Astrocyte (in vitro differentiated cells and primary cell): ENCODE measurements around the gene GLP2R. TPM values are rescaled to one million over a fixed set of nuclear protein-coding genes. Genes with fewer than 3 reads are reported as not detected.
A peak's percentile ranks its signal among the peaks of the same experiment; 100 is the strongest.

Experiments used
- DNase-seq: peaks from one replicate; pipeline ENCODE4 v3.0.0-alpha.2; 2010; ENCODE audit warnings: low read depth
- FAIRE-seq: peaks from 2 replicates; lab custom pipeline; 2011; peaks lifted over from hg19 to GRCh38; lab: Jason Lieb, UNC
- H2AFZ ChIP-seq: 2 replicates; pipeline ENCODE4 v1.6.0; 2012; ENCODE audit warnings: low read depth, low read length, inconsistent platforms
- H3K27ac ChIP-seq: 2 replicates; pipeline ENCODE4 v1.5.1; 2011; ENCODE audit warnings: low read depth, low read length, inconsistent platforms
- H3K27me3 ChIP-seq: 2 replicates; pipeline ENCODE4 v1.6.0; 2011; ENCODE audit warnings: low read length, inconsistent platforms; ENCODE audit not compliant: insufficient read depth
- H3K36me3 ChIP-seq: 2 replicates; pipeline ENCODE4 v1.5.1; 2011; ENCODE audit warnings: low read length, inconsistent platforms; ENCODE audit not compliant: insufficient read depth
- H3K4me1 ChIP-seq: 2 replicates; pipeline ENCODE4 v1.5.1; 2011; ENCODE audit warnings: low read length, inconsistent platforms; ENCODE audit not compliant: insufficient read depth
- H3K4me2 ChIP-seq: 2 replicates; pipeline ENCODE4 v1.6.0; 2012; ENCODE audit warnings: low read length, inconsistent platforms
- H3K4me3 ChIP-seq: 2 replicates; pipeline ENCODE4 v1.5.1; 2011; ENCODE audit warnings: low read depth, mild to moderate bottlenecking, low read length, inconsistent platforms; ENCODE audit not compliant: insufficient read depth
- H3K79me2 ChIP-seq: 2 replicates; pipeline ENCODE4 v1.6.0; 2012; ENCODE audit warnings: mild to moderate bottlenecking, low read length, inconsistent platforms; ENCODE audit not compliant: insufficient read depth
- H3K9ac ChIP-seq: 2 replicates; pipeline ENCODE4 v1.6.0; 2012; ENCODE audit warnings: mild to moderate bottlenecking, low read length, inconsistent platforms
- H3K9me3 ChIP-seq: 2 replicates; pipeline ENCODE4 v1.5.1; 2012; ENCODE audit warnings: low read depth, mild to moderate bottlenecking, low read length, inconsistent platforms; ENCODE audit not compliant: insufficient read depth
- H4K20me1 ChIP-seq: 2 replicates; pipeline ENCODE4 v1.6.0; 2012; ENCODE audit warnings: low read length, inconsistent platforms; ENCODE audit not compliant: insufficient read depth
- H3K27ac Mint-ChIP-seq: one replicate; pipeline ENCODE4 v1.8.0; 2021; ENCODE audit warnings: mild to moderate bottlenecking, mixed read lengths; ENCODE audit not compliant: unreplicated experiment
- H3K27me3 Mint-ChIP-seq: one replicate; pipeline ENCODE4 v1.8.0; 2021; ENCODE audit warnings: low read depth, mixed read lengths; ENCODE audit not compliant: unreplicated experiment
- H3K36me3 Mint-ChIP-seq: one replicate; pipeline ENCODE4 v1.8.0; 2021; ENCODE audit warnings: low read depth, mixed read lengths; ENCODE audit not compliant: unreplicated experiment
- H3K4me1 Mint-ChIP-seq: one replicate; pipeline ENCODE4 v1.8.0; 2021; ENCODE audit warnings: low read depth, mixed read lengths; ENCODE audit not compliant: unreplicated experiment
- H3K4me3 Mint-ChIP-seq: one replicate; pipeline ENCODE4 v1.8.0; 2021; ENCODE audit warnings: mild to moderate bottlenecking, moderate library complexity, mixed read lengths; ENCODE audit not compliant: unreplicated experiment
- H3K9me3 Mint-ChIP-seq: one replicate; pipeline ENCODE4 v1.8.0; 2021; ENCODE audit warnings: mild to moderate bottlenecking, mixed read lengths; ENCODE audit not compliant: unreplicated experiment
- CTCF ChIP-seq: IDR thresholded peaks from 2 replicates; pipeline ENCODE4 v1.5.1; 2011; ENCODE audit warnings: low read depth, mild to moderate bottlenecking, inconsistent platforms, low read length, moderate library complexity; ENCODE audit not compliant: insufficient read depth
- EZH2 ChIP-seq: IDR thresholded peaks from 2 replicates; pipeline ENCODE4 v1.6.1; 2012; ENCODE audit warnings: mild to moderate bottlenecking, low read length, inconsistent platforms; ENCODE audit not compliant: insufficient read depth
- total RNA-seq: library from RNA; stranded (reverse); gene quantifications from 2 replicates; pipeline ENCODE4 v1.2.1, GENCODE V29; 2021

GLP2R gene
- total RNA-seq, 1 donor from 2014 or later: 0.41 TPM

GRCh38 chr17:9926150-9926804 lies 100.6 kb downstream of the GLP2R start:
- Histone ChIP-seq H3K36me3 (no peaks in the 10 kb centered on the region), H3K9ac (no peak overlapping the region), H3K27me3 (peaks cover 4% of the 10 kb centered on the region), H3K9me3 (no peaks in the 10 kb centered on the region), H3K4me1 (no peaks in the 10 kb centered on the region), H3K4me2 (no peak overlapping the region), H3K4me3 (no peak overlapping the region), H3K79me2 (no peaks in the 10 kb centered on the region), H4K20me1 (no peaks in the 10 kb centered on the region), H2AFZ (no peak overlapping the region), H3K27ac (no peak overlapping the region)
- Mint-ChIP-seq H3K36me3 (peaks cover 2% of the 10 kb centered on the region), H3K27me3 (peaks cover 11% of the 10 kb centered on the region), H3K4me3 (no peak overlapping the region), H3K27ac (no peak overlapping the region), H3K4me1 (peaks cover 8% of the 10 kb centered on the region), H3K9me3 (no peaks in the 10 kb centered on the region)
- TF ChIP-seq EZH2 (no peak), CTCF (no peak)
- DNase-seq (no peak), FAIRE-seq (no peak)

- TF ChIP-seq EZH2: no peak
- peak; percentile 59 for TF ChIP-seq CTCF
- DNase-seq (peak; percentile 64), FAIRE-seq (no peak)
- no peak overlapping the region for H3K4me3 ChIP-seq
- Mint-ChIP-seq H3K36me3 (no peaks in the 10 kb centered on the region), H3K27me3 (peaks cover 12% of the 10 kb centered on the region), H3K27ac (no peak overlapping the region), H3K9me3 (no peaks in the 10 kb centered on the region), H3K4me3 (no peak overlapping the region), H3K4me1 (peaks cover 11% of the 10 kb centered on the region)
- peaks cover 8% of the 10 kb centered on the region for H3K27me3 ChIP-seq
- no peak overlapping the region for H2AFZ ChIP-seq
- no peaks in the 10 kb centered on the region for H4K20me1 ChIP-seq
- H3K4me2 ChIP-seq: no peak overlapping the region
- no peaks in the 10 kb centered on the region for H3K36me3 ChIP-seq
- no peaks in the 10 kb centered on the region for H3K9me3 ChIP-seq
- no peaks in the 10 kb centered on the region for H3K4me1 ChIP-seq
- no peaks in the 10 kb centered on the region for H3K79me2 ChIP-seq
- H3K27ac ChIP-seq: no peak overlapping the region
- H3K9ac ChIP-seq: no peak overlapping the region
These were observed 103.0 kb downstream of the GLP2R start for GRCh38 chr17:9928601-9929333.

GRCh38 chr17:9929871-9930270 lies 104.1 kb downstream of the GLP2R start:
- Histone ChIP-seq H2AFZ (no peak overlapping the region), H3K4me2 (no peak overlapping the region), H3K4me3 (no peak overlapping the region), H3K36me3 (no peaks in the 10 kb centered on the region), H3K9me3 (no peaks in the 10 kb centered on the region), H3K27ac (no peak overlapping the region), H4K20me1 (no peaks in the 10 kb centered on the region), H3K9ac (no peak overlapping the region), H3K79me2 (no peaks in the 10 kb centered on the region), H3K27me3 (peaks cover 8% of the 10 kb centered on the region), H3K4me1 (no peaks in the 10 kb centered on the region)
- H3K27ac Mint-ChIP-seq: peak overlapping the region; percentile 45
- FAIRE-seq (no peak), DNase-seq (no peak)
- peaks cover 11% of the 10 kb centered on the region for H3K27me3 Mint-ChIP-seq
- no peaks in the 10 kb centered on the region for H3K36me3 Mint-ChIP-seq
- H3K4me1 Mint-ChIP-seq: peaks cover 10% of the 10 kb centered on the region
- no peak overlapping the region for H3K4me3 Mint-ChIP-seq
- no peak for TF ChIP-seq EZH2
- TF ChIP-seq CTCF: no peak
- H3K9me3 Mint-ChIP-seq: no peaks in the 10 kb centered on the region
